SIG-M5 treated with dmso at 0.1 percent for 504 hours (cell line): Measurements from ENCODE around the gene KMT2B.

Source experiments
- DNase-seq: peaks from one replicate; lab custom pipeline; 2025; ENCODE audit not compliant: unreplicated experiment; lab: John Stamatoyannopoulos, UW

The KMT2B gene

DNA sequence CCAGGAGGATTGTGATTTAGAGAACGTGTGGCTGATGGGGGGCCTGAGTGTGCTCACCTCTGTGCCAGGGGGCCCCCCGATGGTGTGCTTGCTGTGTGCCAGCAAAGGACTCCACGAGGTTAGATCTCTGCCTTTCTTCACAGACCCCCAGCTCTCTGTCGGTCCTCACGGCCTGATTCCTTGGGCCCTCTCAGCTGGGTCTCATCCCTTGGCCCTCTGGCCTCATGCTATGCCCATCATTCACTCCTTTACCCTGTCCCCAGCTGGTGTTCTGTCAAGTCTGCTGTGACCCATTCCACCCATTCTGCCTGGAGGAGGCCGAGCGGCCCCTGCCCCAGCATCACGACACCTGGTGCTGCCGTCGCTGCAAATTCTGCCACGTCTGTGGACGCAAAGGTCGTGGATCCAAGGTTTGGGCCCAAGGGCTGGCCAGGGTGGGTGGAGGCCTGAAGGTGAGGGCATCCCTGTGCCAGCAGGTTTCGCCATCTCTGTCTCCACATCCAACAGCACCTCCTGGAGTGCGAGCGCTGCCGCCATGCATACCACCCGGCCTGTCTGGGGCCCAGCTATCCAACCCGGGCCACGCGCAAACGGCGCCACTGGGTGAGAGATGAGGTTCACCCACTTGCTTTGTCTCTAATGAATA lies 7.5 kb downstream of the KMT2B start:
- DNase-seq = no peak

GRCh38 chr19:35727053-35727955 lies 9.5 kb downstream of the KMT2B start:
- DNase-seq = no peak

- DNase-seq = no peak
Measured at GRCh38 chr19:35727956-35728706, 10.3 kb downstream of the KMT2B start.

- no peak for DNase-seq
Measured at GRCh38 chr19:35729021-35729420, 11.2 kb downstream of the KMT2B start.

- DNase-seq = no peak
Measured at GRCh38 chr19:35729763-35730162, 12.0 kb downstream of the KMT2B start.

GRCh38 chr19:35730326-35730725 lies 12.5 kb downstream of the KMT2B start:
- DNase-seq = no peak

DNA sequence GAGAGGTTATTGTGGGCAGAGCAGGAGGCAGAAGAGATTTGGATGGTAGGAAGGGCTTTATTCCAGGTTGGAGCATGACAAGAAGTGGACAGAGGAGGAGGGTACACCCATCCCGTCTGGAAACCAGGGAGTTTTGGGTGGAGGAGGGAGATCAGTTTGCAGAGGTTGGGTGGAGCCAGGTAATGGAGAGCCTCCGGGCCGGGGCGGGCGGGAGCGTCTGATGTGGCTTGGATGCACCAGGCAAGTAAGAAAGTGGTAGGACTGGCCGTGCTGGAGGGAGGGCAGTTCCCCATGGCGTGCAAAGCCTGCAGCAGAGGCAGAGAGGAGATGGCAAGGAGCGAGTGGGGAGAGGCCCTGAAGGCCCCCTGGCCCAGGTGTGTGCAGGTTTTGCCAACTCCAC lies 13.6 kb downstream of the KMT2B start:
- peak; percentile 9 for DNase-seq

DNA sequence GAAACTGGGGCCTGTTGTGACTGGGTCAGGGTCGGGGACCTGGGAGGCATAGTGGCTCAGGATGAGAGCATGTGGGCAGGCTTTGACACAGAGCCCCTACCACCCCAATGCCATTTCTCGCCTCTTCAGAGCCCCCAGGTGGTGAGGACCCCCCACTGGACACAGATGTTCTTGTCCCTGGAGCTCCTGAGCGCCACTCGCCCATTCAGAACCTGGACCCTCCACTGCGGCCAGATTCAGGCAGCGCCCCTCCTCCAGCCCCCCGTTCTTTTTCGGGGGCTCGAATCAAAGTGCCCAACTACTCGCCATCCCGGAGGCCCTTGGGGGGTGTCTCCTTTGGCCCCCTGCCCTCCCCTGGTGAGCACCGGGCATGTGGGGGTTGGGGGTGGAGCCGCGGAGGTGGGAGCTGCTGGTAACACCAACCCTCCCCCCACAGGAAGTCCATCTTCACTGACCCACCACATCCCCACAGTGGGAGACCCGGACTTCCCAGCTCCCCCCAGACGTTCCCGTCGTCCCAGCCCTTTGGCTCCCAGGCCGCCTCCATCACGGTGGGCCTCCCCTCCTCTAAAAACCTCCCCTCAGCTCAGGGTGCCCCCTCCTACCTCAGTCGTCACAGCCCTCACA lies 14.1 kb downstream of the KMT2B start:
- no peak for DNase-seq

GRCh38 chr19:35732540-35733179 lies 14.9 kb downstream of the KMT2B start:
- DNase-seq = no peak

- no peak for DNase-seq
Measured at GRCh38 chr19:35733180-35734125, 15.7 kb downstream of the KMT2B start.

- DNase-seq = no peak
Measured at GRCh38 chr19:35734273-35734672, 16.5 kb downstream of the KMT2B start.

DNA sequence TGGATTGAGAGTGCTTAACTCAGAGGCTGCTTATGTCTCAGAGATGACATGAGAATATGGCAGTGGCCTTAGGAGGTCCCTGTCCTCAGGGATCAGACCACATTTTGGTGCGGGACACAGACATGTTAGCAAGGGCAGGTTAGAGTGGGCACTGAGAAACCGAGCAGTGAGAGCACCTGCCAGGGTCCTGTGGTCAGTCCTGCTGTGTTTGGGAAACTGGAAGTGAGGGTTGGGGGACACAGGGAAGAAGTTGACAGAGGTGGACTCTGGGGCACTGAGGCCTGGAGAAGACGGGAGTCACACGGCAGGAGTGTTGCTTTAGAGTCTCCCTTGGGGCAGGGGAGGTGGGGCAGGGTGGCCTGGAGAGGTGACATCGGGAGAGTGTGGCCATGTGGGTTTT lies 17.1 kb downstream of the KMT2B start:
- no peak for DNase-seq

DNA sequence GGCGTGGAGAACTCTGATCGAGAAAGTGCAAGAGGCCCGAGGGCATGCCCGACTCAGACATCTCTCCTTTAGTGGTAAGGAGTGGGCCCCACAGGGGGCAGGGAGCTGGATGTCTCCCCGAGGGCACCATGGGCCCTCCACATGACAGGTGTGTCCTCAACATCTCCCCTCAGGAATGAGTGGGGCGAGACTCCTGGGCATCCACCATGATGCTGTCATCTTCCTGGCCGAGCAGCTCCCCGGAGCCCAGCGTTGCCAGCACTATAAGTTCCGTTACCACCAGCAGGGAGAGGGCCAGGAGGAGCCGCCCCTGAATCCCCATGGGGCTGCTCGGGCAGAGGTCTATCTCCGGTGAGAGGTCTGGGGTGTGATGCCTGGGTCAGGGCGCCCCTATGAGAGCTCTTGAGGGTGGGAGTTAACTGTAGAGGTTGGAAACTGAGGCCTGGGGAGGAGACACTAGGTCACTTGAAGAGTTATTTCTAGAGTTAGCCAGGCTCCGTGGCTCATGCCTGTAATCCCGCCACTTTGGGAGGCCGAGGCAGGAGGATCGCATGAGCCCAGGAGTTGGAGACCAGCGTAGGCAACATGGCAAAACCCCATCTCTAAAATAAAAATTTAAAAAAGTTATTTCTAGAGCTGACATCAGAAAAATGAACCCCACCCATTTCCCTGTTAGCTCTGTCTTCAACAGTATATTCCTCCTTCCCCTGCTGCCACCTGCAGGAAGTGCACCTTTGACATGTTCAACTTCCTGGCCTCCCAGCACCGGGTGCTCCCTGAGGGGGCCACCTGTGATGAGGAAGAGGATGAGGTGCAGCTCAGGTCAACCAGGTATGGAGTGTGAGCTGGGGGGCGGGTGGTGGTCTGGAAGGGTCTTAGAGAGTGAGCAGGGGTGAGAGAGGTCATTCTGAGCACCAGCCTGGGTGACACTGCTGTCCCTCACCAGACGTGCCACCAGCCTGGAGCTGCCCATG lies 19.4 kb downstream of the KMT2B start:
- no peak for DNase-seq

DNA sequence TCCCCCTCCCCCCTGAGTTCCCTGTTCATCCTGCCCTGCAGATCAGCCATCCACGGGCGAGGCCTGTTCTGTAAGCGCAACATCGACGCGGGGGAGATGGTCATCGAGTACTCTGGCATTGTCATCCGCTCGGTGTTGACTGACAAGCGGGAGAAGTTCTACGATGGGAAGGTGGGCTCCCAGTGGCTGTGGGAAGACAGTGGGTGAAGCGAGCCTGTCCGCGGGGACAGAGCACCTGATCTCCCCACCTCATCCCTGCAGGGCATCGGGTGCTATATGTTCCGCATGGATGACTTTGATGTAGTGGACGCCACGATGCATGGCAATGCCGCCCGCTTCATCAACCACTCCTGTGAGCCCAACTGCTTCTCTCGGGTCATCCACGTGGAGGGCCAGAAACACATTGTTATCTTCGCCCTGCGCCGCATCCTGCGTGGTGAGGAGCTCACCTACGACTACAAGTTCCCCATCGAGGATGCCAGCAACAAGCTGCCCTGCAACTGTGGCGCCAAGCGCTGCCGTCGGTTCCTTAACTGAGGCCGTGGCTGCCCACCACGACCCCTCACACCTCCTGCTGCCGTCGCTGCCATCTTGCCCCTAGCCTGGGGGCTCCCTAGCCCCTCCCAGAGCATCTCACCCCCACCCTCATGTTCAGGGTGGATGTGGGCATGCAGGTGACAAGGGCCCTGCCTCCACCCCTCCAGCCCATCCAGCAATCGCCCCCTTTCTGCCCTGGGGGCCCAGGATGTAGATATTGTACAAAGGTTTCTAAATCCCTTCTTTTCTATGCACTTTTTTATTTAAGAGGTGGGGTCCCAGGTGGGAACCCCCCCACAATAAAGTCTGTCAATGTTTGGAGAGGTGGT lies 20.5 kb downstream of the KMT2B start:
- no peak for DNase-seq

DNA sequence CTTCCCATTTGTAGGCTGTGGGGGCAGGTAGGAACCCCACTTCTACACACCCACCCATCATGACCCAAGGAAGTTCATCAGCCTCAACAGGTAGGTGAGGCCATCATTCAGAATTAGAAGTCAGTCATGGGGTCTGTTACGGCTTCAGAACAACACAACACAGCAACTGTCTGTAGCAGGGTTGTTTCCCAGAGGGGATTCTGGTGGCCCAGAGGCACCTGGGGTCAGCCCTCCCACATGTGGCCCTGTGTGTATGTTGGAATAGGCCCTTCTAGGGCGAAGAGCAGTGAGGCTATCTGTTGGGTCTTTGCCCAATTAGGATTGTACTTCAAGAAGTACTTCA lies 21.1 kb downstream of the KMT2B start:
- DNase-seq = no peak

DNA sequence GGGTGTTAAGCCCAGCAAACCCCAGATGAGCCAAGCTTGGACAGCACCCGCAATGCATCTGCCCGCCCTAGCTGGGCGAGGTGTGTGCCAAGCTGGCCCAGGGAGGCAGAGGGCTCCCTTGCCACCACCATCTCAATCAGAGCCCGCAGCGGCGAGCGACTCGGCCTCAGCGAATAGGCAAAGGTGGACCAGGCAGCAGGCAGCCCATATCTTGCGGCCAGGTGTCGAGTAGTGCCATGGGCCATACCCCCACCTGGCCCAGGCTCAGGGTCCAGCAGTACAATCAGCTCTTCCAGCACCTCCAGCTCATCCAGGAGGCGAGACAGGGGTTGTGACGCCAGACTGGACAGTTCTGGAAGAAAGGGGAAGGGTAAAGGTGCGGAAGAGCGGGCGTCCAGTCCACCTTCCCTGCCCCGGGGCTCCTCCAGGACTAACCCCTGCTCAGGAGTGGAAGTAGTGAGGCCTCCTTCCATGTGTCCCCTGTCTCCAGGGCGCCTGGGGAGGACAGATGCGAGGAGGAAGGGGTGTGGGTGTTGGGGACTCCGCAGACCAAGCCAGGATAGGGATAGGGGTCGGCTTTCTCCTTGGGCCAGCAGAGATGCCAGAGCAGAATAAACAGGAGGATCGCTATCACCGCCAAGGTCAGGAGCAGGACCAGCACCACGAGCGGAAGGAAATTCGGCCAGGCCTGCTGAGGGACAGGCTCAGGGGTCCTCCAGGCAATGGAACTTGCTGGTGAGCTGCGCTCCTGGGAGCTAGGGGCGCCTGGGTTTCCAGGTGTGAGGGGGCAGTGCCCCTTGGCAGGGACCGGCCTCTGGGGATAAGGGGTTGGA lies 21.7 kb downstream of the KMT2B start:
- no peak for DNase-seq

- DNase-seq = no peak
Measured at GRCh38 chr19:35740108-35740422, 22.3 kb downstream of the KMT2B start.
